Fibroblast of lung (primary cell): ENCODE measurements around the gene ARHGAP18. TPM values are rescaled to one million over a fixed set of nuclear protein-coding genes. Genes with fewer than 3 reads are reported as not detected.
A peak's percentile ranks its signal among the peaks of the same experiment; 100 is the strongest.

ENCODE experiments used
- DNase-seq, 2 donors: peaks; one replicate each; pipeline versions ENCODE4 v3.0.0 to v3.0.0-alpha.2; 2010; ENCODE audit warnings: low read depth in 2 of 2
- H2AFZ ChIP-seq: 2 replicates; pipeline ENCODE4 v1.5.1; 2012; ENCODE audit warnings: low read length, control low read depth, inconsistent platforms
- H3K27ac ChIP-seq: 2 replicates; pipeline ENCODE4 v1.5.1; 2011; ENCODE audit warnings: low read length, control low read depth; ENCODE audit not compliant: insufficient read depth
- H3K27me3 ChIP-seq: 2 replicates; pipeline ENCODE4 v1.5.1; 2011; ENCODE audit warnings: mild to moderate bottlenecking, low read length; ENCODE audit not compliant: control insufficient read depth, insufficient read depth
- H3K36me3 ChIP-seq: 2 replicates; pipeline ENCODE4 v1.5.1; 2011; ENCODE audit warnings: low read length; ENCODE audit not compliant: control insufficient read depth, insufficient read depth
- H3K4me1 ChIP-seq: 2 replicates; pipeline ENCODE4 v1.5.1; 2011; ENCODE audit warnings: low read length; ENCODE audit not compliant: control insufficient read depth, insufficient read depth; ENCODE audit errors: extremely low read depth
- H3K4me2 ChIP-seq: 2 replicates; pipeline ENCODE4 v1.5.1; 2011; ENCODE audit warnings: low read length, control low read depth; ENCODE audit not compliant: insufficient read depth; ENCODE audit errors: extremely low read depth
- H3K4me3 ChIP-seq, 4 experiments: fragments of 200-600 bp in 1 of 4; sonication (generic) in 1 of 4; replicated peaks in 1 of 4; 2 replicates each; pipeline ENCODE4 v1.5.1; 2011 to 2016; ENCODE audit warnings: low read length in 4 of 4, low read depth in 3 of 4, mild to moderate bottlenecking in 3 of 4, control low read depth in 2 of 4, inconsistent platforms in 1 of 4, mixed read lengths in 1 of 4; ENCODE audit not compliant: insufficient read depth in 1 of 4; ENCODE audit errors: control extremely low read depth in 1 of 4
- H3K79me2 ChIP-seq: 2 replicates; pipeline ENCODE4 v1.5.1; 2012; ENCODE audit warnings: mild to moderate bottlenecking, low read length, inconsistent platforms; ENCODE audit not compliant: control insufficient read depth, insufficient read depth
- H3K9ac ChIP-seq: 2 replicates; pipeline ENCODE4 v1.5.1; 2011; ENCODE audit warnings: mild to moderate bottlenecking, low read length, control low read depth; ENCODE audit not compliant: insufficient read depth
- H3K9me3 ChIP-seq: 2 replicates; pipeline ENCODE4 v1.5.1; 2012; ENCODE audit warnings: low read depth, low read length; ENCODE audit not compliant: control insufficient read depth, insufficient read depth
- H4K20me1 ChIP-seq: 2 replicates; pipeline ENCODE4 v1.5.1; 2011; ENCODE audit warnings: low read length; ENCODE audit not compliant: control insufficient read depth, insufficient read depth; ENCODE audit errors: extremely low read depth
- EZH2 ChIP-seq: IDR thresholded peaks from 2 replicates; pipeline ENCODE4 v1.5.1; 2012; ENCODE audit warnings: low read length, control low read depth, mild to moderate bottlenecking; ENCODE audit errors: missing control alignments
- polyA plus RNA-seq, 2 donors: library from polyadenylated mRNA; depleted of rRNA in 1 of 2; stranded (reverse) in 1 of 2; unstranded in 1 of 2; fragments of >200 nt; gene quantifications; 2 replicates each; pipeline ENCODE4 v1.2.1, GENCODE V29; 2011 to 2012; ENCODE audit warnings: missing spikeins in 1 of 2
- total RNA-seq: library from RNA; depleted of rRNA; stranded (reverse); fragments of >200 nt; gene quantifications from 2 replicates; pipeline ENCODE4 v1.2.1, GENCODE V29; 2014
- TF ChIP-seq, protein P1 (sequence below), 2 donors: IDR thresholded peaks in 1 of 2; conservative IDR thresholded peaks in 1 of 2; 1 replicate in 1 of 2; 2 replicates in 1 of 2; pipeline ENCODE4 v1.5.1; 2011 to 2012; ENCODE audit warnings: low read length in 2 of 2, control low read depth in 1 of 2, inconsistent platforms in 1 of 2, low read depth in 1 of 2, mild to moderate bottlenecking in 1 of 2

Gene ARHGAP18
- total and polyA plus RNA-seq, 2 donors (not counting 1 experiment from before 2014, with no cell fraction given): 18.6 to 38.3 TPM

GRCh38 chr6:129651291-129651691, 58.7 kb downstream of the ARHGAP18 start:
- Histone ChIP-seq H3K27ac (no peak overlapping the region), H3K27me3 (no peaks in the 10 kb centered on the region), H3K4me2 (no peak overlapping the region), H3K4me1 (peaks cover 15% of the 10 kb centered on the region), H3K4me3 (no peak overlapping the region), H3K79me2 (peaks cover 70% of the 10 kb centered on the region), H3K36me3 (no peaks in the 10 kb centered on the region), H3K9ac (no peak overlapping the region), H4K20me1 (no peaks in the 10 kb centered on the region), H3K9me3 (no peaks in the 10 kb centered on the region), H2AFZ (no peak overlapping the region)
- TF ChIP-seq, protein P1, sequence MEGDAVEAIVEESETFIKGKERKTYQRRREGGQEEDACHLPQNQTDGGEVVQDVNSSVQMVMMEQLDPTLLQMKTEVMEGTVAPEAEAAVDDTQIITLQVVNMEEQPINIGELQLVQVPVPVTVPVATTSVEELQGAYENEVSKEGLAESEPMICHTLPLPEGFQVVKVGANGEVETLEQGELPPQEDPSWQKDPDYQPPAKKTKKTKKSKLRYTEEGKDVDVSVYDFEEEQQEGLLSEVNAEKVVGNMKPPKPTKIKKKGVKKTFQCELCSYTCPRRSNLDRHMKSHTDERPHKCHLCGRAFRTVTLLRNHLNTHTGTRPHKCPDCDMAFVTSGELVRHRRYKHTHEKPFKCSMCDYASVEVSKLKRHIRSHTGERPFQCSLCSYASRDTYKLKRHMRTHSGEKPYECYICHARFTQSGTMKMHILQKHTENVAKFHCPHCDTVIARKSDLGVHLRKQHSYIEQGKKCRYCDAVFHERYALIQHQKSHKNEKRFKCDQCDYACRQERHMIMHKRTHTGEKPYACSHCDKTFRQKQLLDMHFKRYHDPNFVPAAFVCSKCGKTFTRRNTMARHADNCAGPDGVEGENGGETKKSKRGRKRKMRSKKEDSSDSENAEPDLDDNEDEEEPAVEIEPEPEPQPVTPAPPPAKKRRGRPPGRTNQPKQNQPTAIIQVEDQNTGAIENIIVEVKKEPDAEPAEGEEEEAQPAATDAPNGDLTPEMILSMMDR (conservative IDR thresholded peaks at IDR 0.05 in 1 of 2, IDR thresholded peaks at IDR 0.05 in 1 of 2; ENCODE audit: low read depth in 1 of 2, low read length in 2 of 2): no peak
- TF ChIP-seq EZH2: no peak
- DNase-seq: no peak

DNA sequence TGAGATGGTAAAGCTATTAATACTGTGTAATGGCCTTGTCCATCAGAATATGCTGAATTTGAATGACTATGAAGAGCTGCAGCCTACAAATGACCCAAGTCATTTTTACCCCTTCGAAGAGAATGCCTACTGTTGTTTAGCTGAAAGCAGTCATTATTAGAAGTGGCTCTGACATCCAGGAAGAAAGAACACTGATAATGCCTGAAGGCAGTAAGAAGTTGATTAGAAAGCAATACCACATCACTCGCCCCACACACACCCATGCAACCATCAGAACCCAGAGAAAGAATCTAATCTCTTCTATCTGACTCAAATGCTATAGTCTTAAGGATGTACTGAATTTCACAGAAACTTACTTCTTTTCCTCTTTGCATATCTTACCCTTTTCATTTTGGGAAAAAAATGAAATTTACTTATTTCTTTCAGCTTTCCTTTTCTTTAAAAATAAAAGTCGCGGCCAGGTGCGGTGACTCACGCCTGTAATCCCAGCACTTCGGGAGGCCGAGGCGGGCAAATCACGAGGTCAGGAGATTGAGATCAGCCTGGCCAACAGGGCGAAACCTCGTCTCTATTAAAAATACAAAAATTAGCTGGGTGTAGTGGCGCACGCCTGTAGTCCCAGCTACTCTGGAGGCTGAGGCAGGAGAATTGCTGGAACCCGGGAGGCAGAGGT, 61.0 kb downstream of the ARHGAP18 start:
- H3K36me3 ChIP-seq: no peaks in the 10 kb centered on the region
- peaks cover 61% of the 10 kb centered on the region for H3K79me2 ChIP-seq
- H4K20me1 ChIP-seq: no peaks in the 10 kb centered on the region
- H3K27me3 ChIP-seq: no peaks in the 10 kb centered on the region
- H3K4me1 ChIP-seq: peaks cover 29% of the 10 kb centered on the region
- no peak overlapping the region for H3K4me2 ChIP-seq
- H3K4me3 ChIP-seq: no peak overlapping the region
- DNase-seq: no peak
- H3K9me3 ChIP-seq: no peaks in the 10 kb centered on the region
- H3K27ac ChIP-seq: no peak overlapping the region
- H3K9ac ChIP-seq: no peak overlapping the region
- TF ChIP-seq, protein P1 (conservative IDR thresholded peaks at IDR 0.05 in 1 of 2, IDR thresholded peaks at IDR 0.05 in 1 of 2; ENCODE audit: low read depth in 1 of 2, low read length in 2 of 2): no peak
- no peak for TF ChIP-seq EZH2
- H2AFZ ChIP-seq: no peak overlapping the region

GRCh38 chr6:129647044-129647443, 62.9 kb downstream of the ARHGAP18 start:
- Histone ChIP-seq H4K20me1 (no peaks in the 10 kb centered on the region), H3K79me2 (peaks cover 55% of the 10 kb centered on the region), H2AFZ (no peak overlapping the region), H3K4me3 (peak overlapping the region in 2 of 4 experiments; percentile 25 to 36), H3K9ac (no peak overlapping the region), H3K27ac (no peak overlapping the region), H3K27me3 (no peaks in the 10 kb centered on the region), H3K36me3 (no peaks in the 10 kb centered on the region), H3K9me3 (no peaks in the 10 kb centered on the region), H3K4me1 (peaks cover 30% of the 10 kb centered on the region), H3K4me2 (peak overlapping the region; percentile 34)
- no peak for DNase-seq
- TF ChIP-seq, protein P1 (conservative IDR thresholded peaks at IDR 0.05 in 1 of 2, IDR thresholded peaks at IDR 0.05 in 1 of 2; ENCODE audit: low read depth in 1 of 2, low read length in 2 of 2): no peak
- TF ChIP-seq EZH2: no peak
